Nephron progenitor cell (in vitro differentiated cells): ENCODE results near the gene LRP8.

Source experiments
- DNase-seq: peaks from one replicate; pipeline ENCODE4 v3.0.0; 2021
- H3K27ac Mint-ChIP-seq: 2 replicates; pipeline ENCODE4 v1.8.0; 2021; ENCODE audit warnings: mild to moderate bottlenecking, moderate library complexity, mixed read lengths
- H3K27me3 Mint-ChIP-seq: 2 replicates; pipeline ENCODE4 v1.8.0; 2021; ENCODE audit warnings: mild to moderate bottlenecking, low read depth, mixed read lengths; ENCODE audit not compliant: poor library complexity
- H3K36me3 Mint-ChIP-seq: 2 replicates; pipeline ENCODE4 v1.8.0; 2021; ENCODE audit warnings: low read depth, mixed read lengths
- H3K4me1 Mint-ChIP-seq: 2 replicates; pipeline ENCODE4 v1.8.0; 2021; ENCODE audit warnings: mixed read lengths
- H3K4me3 Mint-ChIP-seq: 2 replicates; pipeline ENCODE4 v1.8.0; 2021; ENCODE audit warnings: mild to moderate bottlenecking, moderate library complexity, mixed read lengths
- H3K9me3 Mint-ChIP-seq: 2 replicates; pipeline ENCODE4 v1.8.0; 2021; ENCODE audit warnings: mild to moderate bottlenecking, moderate library complexity, mixed read lengths
- TF ChIP-seq, protein P1 (sequence below): fragments of 200-600 bp; sonication (generic); IDR thresholded peaks from 2 replicates; pipeline ENCODE4 v1.5.0; 2021; ENCODE audit warnings: antibody characterized with exemption

Gene LRP8

DNA sequence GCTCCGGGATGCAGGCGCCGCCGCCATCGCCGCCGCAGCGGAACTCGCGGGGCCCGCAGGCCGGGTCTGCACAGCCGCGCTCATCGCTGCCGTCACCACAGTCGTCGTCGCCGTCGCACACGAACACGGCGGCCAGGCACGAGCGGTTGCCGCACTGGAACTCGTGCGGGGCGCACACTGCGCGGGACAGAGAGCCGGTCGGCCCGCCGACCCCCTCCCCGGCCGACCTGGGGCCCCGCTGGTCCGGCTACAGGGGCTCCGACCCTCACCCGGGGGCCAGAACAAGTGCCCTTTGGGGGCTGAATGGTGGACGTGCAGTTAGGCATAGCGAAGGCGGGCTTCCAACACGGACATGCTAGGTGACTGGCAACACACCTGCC lies 51.0 kb downstream of the LRP8 start:
- H3K36me3 Mint-ChIP-seq = peaks cover 27% of the 10 kb centered on the region
- DNase-seq = no peak
- TF ChIP-seq, protein P1, sequence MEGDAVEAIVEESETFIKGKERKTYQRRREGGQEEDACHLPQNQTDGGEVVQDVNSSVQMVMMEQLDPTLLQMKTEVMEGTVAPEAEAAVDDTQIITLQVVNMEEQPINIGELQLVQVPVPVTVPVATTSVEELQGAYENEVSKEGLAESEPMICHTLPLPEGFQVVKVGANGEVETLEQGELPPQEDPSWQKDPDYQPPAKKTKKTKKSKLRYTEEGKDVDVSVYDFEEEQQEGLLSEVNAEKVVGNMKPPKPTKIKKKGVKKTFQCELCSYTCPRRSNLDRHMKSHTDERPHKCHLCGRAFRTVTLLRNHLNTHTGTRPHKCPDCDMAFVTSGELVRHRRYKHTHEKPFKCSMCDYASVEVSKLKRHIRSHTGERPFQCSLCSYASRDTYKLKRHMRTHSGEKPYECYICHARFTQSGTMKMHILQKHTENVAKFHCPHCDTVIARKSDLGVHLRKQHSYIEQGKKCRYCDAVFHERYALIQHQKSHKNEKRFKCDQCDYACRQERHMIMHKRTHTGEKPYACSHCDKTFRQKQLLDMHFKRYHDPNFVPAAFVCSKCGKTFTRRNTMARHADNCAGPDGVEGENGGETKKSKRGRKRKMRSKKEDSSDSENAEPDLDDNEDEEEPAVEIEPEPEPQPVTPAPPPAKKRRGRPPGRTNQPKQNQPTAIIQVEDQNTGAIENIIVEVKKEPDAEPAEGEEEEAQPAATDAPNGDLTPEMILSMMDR = no peak
- H3K4me1 Mint-ChIP-seq = peaks cover 20% of the 10 kb centered on the region
- no peaks in the 10 kb centered on the region for H3K9me3 Mint-ChIP-seq
- no peaks in the 10 kb centered on the region for H3K27me3 Mint-ChIP-seq
- no peak overlapping the region for H3K27ac Mint-ChIP-seq
- H3K4me3 Mint-ChIP-seq = no peak overlapping the region

DNA sequence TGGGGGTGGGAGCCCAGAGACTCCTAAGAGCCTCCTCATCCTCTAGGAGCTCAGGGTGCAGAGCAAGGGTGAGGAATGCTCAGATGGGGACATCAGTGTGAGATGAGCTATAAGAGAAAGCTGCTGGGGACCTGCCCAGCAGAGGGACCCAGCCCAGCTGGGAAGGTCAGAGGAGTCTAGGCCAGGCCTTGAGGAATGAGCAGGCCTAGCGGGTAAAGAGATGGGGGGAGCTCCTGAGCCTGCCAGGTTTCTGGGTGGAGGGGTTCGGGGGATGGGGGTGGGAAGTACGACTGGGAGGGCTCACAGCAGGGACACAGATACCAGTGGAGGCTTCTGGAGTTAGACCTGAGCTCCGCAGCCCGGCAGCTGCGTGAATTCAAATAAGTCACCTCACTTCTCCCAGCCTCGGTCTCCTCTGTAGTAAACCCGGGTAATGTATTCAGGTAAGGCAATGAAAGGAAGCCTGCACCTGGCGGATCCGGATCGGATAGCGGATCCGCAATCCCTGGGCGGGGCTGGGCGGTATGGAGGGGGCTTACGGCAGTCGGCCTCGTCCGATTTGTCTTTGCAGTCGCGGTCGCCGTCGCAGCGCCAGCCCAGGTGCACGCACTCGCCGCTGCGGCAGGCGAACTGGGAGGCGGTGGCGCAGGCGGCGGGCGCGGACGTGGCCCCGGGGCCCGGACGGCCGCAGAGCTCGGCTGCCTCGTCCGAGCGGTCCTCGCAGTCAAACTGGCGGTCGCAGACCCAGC lies 51.5 kb downstream of the LRP8 start:
- Mint-ChIP-seq H3K36me3 (peaks cover 31% of the 10 kb centered on the region), H3K27me3 (no peaks in the 10 kb centered on the region), H3K9me3 (no peaks in the 10 kb centered on the region)

DNA sequence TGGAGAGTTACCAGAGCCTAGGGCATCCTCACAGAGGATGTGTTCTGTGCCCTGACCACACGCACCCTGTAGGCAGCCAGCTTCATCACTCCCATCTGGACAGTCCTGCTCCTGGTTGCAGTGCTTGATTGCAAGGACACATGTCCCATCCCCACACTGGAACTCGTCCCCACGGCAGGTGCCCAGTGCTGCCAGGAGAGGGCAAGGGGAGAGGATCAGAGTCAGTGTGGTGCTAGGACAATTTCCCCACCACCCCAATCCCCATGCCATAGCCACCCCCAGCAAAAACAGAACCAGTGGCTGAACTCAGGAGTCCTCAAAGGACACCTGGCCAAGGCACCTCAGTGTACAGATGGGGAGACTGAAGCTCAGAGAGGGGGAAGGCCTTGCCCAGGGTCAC lies 52.3 kb downstream of the LRP8 start:
- DNase-seq = no peak
- H3K4me1 Mint-ChIP-seq = peaks cover 20% of the 10 kb centered on the region
- no peaks in the 10 kb centered on the region for H3K27me3 Mint-ChIP-seq
- no peaks in the 10 kb centered on the region for H3K9me3 Mint-ChIP-seq
- no peak overlapping the region for H3K27ac Mint-ChIP-seq
- no peak overlapping the region for H3K4me3 Mint-ChIP-seq
- peaks cover 32% of the 10 kb centered on the region for H3K36me3 Mint-ChIP-seq
- TF ChIP-seq, protein P1 = no peak

More for the DNA sequence above, 51.5 kb downstream of the LRP8 start:
- TF ChIP-seq, protein P1 = no peak
- Mint-ChIP-seq H3K27ac (no peak overlapping the region), H3K4me1 (peaks cover 20% of the 10 kb centered on the region), H3K4me3 (no peak overlapping the region)
- DNase-seq = no peak

DNA sequence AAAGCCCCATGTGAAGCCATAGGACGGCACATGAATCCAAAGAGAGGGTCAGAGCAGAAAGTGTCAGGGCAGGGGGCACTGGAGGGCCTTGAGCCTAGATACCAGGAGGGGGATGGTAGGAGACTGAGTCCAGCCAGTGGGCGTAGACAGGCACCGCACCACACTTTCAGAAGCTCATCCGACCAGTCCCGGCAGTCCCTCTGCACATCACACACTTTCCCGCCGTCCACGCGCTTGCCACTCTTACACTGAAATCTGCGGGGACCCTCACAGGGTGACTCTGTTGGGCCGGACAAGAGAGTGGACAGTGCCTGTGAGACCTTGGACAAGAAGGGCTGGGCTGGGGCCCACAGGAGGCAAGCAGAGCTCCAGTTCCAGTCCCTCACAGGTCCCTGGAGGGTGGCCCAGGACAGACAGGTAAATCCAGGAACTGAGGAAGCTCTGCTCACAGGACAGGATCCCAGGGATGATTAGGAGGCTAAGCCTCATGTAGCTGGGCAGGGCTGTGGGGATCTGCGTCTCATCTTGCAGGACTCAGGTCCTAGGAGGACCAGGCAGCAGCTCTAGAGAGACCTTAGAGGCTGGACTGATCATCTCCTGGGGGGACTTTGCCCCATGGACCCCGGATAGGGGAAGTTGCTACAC lies 53.2 kb downstream of the LRP8 start:
- peak overlapping the region; percentile 28 for H3K27ac Mint-ChIP-seq
- peaks cover 41% of the 10 kb centered on the region for H3K36me3 Mint-ChIP-seq
- H3K27me3 Mint-ChIP-seq = no peaks in the 10 kb centered on the region
- DNase-seq = no peak
- H3K9me3 Mint-ChIP-seq = no peaks in the 10 kb centered on the region
- TF ChIP-seq, protein P1 = no peak
- no peak overlapping the region for H3K4me3 Mint-ChIP-seq
- H3K4me1 Mint-ChIP-seq = peaks cover 15% of the 10 kb centered on the region

DNA sequence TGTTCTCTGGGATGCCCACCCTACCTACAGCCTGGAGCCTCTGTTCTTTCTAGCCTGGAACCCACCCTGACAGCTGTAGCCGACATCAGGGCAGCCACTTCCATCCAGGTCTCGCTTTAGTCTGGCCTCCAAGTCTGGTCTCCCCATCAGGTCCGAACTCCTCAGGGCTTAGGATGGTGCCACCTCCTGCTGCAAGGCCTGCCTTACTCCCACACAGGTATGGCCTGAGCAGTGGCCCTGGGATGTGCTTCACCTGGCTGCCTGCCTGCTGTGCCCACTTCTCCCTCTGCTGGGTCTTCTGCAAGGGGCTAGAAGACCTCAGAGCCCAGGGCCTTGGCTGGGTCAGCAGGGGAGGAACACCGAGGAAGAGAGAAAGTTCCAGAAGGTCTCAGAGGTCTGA lies 53.8 kb downstream of the LRP8 start:
- Mint-ChIP-seq H3K9me3 (no peaks in the 10 kb centered on the region), H3K36me3 (peaks cover 42% of the 10 kb centered on the region), H3K27me3 (no peaks in the 10 kb centered on the region), H3K4me3 (no peak overlapping the region), H3K4me1 (peaks cover 15% of the 10 kb centered on the region), H3K27ac (peak overlapping the region; percentile 68)
- no peak for DNase-seq
- TF ChIP-seq, protein P1 = no peak
